Skin of body (tissue), 2 donors: Measurements from ENCODE around the gene SLC6A6. TPM values are rescaled to one million over a fixed set of nuclear protein-coding genes. Genes with fewer than 3 reads are reported as not detected.

Experiments used
- DNase-seq: peaks from one replicate; lab custom pipeline; 2025; lab: John Stamatoyannopoulos, UW
- total RNA-seq: library from RNA; depleted of rRNA; stranded (reverse); fragments of >200 nt; gene quantifications from one replicate; pipeline ENCODE4 v1.2.3, GENCODE V29; 2014

SLC6A6 gene
- total RNA-seq, 1 donor from 2014 or later, result 12.0 TPM

DNA sequence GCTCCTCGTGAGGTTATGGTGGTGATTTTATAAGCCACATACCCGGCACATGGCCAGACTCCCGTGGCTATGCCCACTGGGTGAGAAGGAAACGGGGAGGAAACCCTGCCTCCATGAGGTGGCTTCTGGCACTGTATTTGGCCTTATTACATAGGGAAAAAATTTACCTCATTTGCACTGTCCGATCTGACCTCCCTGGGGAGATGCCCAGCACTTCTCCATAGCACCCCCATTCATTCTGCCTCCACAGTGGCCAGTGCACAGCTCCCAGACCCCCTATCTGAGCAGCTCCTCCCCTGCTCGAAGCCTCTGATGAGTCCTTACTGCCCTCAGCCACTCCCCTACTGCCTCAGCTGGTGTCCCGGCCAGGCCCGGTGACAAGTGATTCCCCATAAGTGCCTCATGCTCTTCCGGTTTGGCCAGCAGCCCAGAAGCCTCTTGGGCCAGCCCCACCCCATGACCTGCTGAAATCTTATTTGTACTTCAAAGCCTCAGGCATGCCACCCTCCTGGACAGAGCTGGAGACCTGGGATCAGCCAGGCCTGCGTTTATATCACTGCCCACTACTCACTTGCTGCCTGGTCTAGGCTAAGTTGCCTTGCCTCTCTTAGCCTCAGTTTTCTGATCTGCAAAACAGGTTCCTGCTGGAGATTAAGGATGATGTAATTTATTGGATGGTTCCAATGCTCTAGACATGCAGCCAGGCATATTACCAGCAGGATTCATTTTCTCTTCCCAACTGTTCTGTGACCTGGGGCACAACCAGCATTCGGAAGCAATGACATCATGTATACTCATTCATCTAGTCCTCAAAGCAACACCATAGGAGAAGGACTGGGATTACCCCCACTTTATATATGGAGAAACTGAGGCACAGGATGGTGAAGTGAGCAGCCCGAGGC is 30.6 kb upstream of the SLC6A6 start:
- peak; percentile 5 for DNase-seq

DNA sequence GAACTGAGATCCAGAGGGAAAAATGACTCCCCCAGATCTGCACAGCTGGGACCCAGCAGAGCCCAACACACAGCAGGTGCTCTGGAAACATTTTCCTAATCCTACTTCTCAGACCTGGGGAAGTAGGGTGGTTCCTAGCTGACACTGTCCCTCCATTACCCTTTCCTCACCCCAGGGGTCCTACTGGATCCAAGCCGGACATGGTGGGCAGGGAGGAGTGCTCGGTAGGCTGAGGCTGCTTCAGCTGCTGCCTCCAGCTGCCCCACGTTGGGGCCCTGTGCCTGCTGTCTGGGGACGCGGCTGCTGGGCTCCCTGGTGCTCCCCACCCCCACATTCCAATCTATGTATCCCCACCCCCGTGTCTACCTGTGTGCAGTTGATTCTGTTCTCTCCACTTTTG is 29.8 kb upstream of the SLC6A6 start:
- DNase-seq, result no peak

DNA sequence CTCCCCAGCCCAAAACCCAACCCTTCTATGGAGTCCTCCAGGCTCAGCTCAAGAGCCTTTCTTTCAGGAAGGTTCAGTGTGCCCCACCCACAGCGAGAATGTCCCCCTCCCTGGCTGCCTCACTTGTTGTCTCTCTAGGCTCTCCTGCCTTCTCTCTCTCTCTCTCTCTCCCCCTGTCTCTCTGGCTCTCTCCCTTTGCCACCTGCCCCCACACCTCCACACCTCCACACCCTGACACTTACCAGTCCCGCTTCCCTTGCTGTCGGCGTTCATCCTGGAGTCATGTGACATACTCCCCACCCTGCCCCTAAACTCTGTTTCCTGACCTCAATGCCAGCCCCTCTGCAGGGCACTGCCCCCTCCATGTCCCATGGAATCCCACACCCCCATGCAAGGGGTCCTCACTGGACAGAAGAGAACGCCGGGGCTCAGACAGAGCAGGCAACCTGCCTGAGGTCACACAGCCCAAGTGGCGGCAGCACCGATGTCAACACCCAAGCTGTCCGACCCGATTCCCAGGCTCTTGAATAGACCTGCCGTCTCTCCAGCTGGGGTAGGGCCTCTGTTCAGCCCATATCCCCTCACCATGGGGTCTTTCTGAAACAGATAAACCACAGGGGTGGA is 28.5 kb upstream of the SLC6A6 start:
- DNase-seq, result no peak

DNA sequence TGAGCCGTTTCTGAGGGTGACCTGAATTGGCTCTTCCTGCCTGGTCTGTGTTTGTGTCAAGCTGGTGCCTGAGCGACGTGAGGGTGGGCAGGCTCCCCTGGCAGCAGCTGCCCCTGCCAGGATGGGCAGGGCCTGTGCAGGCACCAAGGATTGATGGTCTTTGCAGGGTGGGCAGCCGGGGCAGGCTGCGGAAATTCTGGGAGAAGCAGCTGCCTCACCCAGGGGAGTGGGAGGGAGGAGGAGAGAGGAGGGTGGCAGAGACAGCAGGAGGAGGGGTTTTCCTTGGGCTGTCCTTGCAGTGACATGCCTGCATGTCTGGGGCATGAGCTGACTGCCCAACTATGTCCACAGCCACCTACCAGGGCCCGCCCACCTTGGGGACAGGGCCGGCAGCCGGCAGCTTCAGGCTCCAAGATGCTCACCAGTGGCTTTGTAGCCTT is 27.9 kb upstream of the SLC6A6 start:
- no peak for DNase-seq

DNA sequence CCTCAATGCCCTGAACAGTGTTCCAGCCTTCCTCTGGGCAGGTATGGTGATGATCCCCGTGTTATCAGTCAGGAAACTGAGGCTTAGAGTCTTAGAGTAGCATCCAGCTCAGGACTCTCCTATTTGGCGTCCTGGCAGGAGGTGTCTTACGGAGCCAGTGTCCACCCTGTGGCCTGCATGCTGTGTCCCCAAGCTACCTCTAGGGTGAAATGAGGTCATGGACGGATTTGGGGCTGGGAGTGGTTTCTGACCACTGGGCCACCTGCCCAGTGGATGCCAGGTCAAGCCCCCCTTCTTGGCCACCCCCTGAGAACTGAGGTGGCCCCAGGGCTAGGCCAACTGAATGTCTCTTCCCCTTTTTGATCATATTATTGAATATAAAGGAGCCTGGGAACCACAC is 27.2 kb upstream of the SLC6A6 start:
- no peak for DNase-seq

DNA sequence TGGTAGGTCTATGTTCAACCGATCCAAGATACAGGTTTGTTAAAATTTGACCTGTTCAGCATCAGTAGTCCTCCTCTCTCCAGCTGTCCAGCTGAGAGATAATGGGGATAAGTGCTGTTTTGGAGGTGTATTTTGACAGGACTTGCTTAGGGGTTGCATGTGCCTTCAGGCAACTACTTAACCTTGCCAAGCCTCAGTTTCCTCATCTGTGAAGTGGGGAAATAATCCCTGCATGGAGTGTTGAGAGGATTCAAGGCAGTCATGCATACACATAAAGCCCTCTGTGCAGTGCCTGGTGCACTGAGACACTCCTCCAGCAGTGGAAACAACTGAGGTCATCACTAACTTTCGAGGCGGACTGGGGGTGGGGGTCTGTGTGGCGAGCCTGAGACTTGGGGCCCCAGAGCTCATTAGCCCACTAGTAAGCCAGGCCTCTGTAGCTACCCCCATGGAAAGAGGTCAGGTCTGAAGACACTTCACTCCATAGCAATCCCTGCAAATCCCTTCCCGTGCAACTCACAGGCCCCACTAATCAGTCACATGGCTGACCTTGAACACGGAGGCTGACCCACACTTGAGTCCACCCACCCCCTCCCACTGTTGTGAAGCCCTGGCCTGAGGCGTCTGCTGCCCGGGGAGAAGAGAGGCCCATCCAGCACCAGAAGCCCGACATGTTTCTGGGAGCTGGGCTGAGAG is 25.9 kb upstream of the SLC6A6 start:
- no peak for DNase-seq

DNA sequence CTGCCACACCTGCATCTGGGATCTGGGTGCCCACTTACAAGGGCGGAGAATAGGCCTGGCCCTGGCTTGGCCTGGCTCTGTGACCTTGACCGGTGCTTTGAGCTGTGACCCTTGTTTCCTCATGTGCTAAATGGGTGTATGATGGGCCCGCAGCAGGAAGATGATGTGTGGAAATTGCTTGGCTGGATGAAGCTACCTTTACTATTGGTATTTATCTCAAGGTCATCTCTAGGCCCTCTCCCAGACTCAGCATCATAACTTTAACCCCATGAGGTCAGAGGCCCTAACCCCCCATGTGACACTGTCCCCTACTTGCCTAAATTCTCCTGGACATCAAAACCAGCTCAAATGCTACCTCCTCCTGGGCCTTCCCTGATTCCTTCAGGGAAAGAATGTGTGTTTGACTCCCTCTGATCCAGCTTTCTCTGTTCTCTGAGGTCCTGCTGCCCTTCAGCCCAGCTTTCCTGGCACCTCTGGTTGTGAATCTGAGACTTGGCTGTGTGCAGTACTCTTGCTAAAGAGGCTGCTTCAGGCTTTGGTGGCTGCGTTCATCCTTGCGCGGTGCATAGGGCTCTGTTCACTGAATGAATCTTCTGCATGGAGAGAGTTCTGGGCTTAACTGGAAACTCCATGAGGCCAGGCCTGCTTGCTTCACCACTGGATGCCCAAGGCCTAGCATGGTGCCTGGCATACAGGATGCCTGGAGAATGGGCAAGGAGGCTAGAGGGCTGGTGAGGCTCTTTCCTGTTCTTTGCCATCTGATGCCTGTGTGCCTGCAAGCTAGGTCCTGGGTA is 25.2 kb upstream of the SLC6A6 start:
- DNase-seq, result no peak

DNA sequence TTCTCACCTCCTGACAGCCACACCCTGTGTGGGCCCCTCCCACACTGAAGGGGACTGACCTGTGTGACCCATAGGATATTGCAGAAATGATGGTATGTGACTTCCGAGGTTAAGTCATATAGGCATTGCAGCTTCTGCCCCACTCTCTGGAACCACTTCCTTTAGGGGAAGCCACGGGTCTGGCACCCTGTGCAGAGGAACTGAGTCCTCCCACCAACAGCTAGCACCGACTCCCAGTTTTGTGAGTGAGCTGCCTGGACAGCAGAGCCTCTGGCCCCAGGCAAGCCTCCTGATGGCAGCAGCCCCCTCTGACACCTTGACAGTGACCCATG is 24.6 kb upstream of the SLC6A6 start:
- DNase-seq, result no peak

DNA sequence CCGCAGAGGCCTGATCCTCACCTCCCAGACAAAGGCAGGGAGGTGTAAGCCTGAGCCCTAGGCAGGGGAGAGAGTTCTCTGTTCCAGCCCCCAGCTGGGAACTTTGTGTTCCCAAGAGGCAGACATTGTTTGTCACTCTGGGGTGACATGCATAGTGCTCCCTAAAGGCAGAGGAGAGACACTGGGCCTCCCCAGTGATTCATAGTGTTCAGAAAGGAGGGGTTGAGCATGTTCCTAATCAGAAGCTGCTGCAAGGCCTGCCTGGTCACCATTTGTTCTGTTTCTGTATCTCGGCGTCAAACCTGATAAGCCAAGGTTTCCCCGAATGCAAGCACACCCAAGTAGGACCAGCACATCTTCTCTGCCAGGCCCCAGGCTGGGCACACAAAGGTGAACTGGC is 24.0 kb upstream of the SLC6A6 start:
- DNase-seq, result no peak

DNA sequence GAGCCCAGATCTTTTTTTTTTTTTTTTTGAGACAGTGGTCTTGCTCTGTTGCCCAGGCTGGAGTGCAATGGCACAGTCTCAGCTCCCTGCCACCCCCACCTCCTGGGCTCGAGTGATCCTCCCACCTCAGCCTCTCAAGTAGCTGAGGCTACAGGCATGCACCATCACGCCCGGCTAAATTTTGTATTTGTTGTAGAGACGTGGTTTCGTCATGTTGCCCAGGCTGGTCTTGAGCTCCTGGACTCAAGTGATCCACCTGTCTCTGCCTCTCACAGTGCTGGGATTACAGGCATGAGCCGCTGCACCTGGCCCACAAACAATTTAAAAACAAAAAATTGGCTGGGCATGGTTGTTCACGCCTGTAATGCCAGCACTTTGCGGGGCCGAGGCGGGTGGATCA is 22.6 kb upstream of the SLC6A6 start:
- DNase-seq, result no peak

DNA sequence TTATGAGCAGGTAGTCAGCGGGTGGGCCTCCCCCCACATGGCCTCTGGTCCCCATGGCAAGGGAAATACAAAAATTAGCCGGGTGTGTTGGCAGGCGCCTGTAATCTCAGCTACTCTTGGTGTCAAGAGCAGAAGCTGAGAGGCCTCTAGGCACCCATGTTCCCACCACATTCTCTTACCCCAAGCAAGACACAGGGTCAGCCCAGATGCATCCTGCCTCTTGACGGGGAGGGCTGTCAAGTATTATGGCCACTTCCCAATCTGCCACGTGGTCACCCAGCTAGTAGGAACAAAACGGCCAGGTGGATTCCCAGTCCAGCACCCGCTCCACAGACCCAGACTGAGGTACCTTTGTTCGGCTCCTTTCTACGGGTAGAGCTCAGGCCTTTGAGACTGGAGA is 16.2 kb upstream of the SLC6A6 start:
- no peak for DNase-seq

DNA sequence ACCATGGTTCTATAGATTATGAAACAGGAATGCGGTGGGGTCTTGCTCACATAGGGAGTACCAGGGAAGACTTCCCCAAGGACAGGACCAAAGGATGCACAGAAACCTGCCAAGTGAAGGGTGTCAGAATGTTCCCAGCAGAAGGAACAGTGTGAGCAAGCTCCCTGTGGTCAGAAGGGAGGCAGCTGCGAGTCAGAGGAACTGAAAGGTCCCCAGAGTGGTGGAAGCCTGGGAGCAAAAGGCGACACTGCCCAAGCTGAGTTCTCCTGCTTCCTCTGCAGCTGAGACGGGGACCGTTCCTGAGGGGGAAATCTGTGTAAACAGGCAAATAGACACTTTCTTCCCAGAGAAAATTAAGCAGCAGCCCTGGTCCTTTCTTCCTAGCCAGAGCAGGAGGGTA is 14.2 kb upstream of the SLC6A6 start:
- no peak for DNase-seq

DNA sequence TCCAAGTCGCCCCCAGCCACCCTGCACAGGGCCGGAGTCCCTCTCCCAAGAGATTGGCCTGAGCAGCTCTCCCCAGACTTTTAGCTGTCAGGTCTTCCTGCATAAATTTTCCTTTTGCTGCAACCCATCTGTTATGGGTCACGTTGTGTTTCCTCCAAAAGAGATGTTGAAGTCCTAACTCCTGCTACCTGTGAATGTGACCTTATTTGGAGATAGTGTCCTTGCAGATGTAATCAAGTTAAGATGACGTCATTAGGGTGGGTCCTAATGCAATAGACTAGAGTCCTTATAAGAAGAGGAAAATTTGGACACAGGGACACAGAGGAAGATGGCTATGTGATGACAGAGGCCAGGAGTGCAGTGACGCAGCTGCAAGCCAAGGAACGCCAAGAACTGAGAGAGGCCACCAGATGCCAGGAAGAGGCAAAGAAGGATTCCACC is 13.2 kb upstream of the SLC6A6 start:
- no peak for DNase-seq

DNA sequence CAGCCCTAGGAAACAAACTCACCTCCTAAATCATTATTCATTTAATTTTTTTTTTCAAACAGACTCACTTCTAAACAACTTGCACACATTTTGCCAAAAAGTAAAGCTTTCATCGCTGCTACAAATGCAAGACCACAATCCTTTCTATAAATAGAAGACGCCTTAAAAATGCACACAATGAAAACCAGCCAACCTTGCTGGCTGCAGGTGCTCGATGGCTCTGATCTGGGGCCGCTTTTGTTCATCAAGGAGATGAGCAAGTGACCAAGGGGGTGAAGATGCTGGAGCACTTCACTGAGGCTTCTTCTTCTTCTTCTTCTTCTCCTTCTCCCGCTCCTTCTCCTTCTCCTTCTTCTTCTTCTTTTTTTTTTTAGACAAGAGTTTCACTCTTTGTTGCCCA is 12.7 kb upstream of the SLC6A6 start:
- no peak for DNase-seq

DNA sequence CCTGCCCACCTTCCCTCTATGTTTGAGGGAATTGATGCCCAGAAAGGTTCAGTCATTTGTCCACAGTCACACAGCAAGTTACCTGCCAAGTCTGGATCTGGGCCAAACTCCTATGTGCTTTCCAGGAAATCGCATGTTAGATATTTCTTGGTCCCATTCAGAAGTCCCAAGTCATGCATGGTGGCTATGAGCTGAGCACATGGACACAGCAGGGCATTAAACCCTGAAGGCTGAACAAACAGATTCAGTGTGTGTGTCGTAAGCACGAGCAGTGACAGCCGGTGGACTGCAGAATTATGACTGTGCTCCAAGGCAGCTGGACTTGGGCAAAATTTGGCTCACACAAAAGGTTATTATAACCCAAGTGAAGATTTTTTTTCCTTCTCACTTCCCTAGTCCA is 11.4 kb upstream of the SLC6A6 start:
- no peak for DNase-seq

DNA sequence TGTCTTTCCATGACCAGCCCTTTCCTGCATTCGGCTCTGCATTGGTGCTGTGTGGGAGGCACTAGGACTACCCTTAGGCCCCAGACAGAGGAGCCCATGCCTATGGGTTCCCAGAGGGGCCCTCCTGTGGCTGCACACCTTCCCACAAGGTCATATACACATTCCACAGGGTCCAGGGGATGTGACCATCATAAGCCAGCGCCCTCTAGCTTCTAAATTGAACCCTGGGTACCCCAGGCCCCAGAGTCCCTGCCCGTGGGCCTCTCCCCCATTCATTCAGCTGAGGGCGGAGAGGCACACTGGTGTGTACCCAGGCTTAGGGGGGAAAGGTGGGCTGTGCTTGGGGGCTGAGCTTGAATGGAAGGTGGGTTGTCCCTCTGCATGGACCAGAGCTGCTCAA is 10.2 kb upstream of the SLC6A6 start:
- no peak for DNase-seq

DNA sequence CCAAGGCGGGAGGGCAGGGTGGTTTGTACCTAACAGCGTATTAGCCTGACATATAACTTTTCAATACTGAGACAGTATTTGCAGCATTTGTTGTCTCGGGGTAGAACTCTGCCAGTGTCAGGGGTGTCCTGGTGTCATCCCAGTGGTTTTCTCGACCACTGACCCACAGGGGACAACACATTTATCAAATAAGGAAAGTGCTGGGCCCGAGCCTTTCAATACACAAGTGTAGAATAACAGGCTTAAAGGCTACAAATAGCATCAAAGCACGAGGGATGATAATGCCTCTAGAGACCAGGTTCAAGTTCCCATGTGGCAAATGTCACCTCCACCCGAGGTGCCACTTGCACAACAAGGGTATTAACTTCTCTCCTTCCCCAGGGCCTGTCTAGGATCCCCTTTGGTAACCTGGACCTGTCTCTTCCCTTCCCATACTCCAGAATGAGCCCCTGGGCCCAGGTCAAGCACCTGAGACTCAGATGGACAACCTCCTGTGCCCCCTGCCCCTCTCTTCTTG is 9.5 kb upstream of the SLC6A6 start:
- DNase-seq, result no peak

DNA sequence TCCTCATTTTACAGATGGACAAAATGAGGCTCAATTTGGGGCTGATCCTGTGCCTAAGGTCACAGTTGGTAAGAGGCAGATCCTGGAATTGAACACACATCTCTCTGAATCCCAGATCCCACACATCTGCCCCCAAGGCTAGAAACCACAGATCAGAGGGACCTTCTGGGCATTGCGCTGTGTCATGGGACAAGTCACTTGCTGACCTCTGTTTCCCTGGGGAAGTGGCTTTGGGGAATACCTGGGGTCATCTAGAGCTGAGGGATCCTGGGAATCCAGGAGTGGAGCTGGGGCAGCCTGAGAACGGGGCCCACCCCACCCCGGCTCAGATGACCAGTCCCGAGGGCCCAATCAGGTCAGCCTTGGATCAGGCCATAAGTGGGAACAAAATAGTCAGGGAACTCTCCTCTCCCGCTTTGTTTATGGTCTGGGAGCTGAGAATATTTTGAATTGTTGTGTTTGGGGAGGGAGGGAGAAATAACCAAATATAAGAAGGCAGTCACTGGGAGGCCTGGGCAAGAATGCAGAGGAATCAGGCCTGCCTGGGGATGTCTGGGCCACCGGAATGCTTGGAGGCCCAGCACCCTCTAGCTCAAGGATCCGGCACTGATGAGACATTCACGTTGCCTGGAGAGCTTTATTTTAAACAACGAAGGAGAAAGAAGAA is 8.8 kb upstream of the SLC6A6 start:
- DNase-seq, result no peak

DNA sequence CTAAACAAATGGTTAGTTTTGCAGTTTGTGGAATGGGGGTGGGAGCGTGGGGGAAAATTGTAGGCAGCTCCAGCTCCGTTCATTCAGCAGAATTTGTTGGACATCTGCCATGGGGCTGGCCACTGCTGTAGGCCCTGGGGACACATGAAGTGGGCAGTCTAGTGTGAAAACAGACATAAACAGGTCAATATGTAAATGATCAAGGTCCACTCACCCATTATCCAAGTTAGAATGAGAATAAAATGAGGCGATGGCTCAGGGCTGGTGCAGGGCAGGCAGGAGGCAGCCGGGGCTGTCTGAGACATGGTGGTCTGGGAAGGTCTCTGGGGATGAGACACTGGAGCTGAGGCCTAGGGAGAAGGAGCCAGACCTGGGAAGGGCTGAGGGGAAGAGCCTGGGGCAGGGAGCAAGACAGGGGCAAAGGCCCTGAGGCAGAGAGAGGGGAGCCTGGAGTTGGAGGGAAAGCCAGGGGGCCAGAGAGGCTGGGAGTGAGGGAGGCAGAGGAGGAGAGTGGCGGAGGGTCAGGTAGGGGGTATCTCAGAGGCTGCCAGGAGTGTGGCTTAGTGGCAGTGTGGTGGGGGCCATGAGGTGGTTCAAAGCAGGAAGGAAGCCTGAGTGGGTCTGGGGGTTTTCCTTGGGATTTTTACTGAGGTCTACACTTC is 6.2 kb upstream of the SLC6A6 start:
- DNase-seq, result no peak

DNA sequence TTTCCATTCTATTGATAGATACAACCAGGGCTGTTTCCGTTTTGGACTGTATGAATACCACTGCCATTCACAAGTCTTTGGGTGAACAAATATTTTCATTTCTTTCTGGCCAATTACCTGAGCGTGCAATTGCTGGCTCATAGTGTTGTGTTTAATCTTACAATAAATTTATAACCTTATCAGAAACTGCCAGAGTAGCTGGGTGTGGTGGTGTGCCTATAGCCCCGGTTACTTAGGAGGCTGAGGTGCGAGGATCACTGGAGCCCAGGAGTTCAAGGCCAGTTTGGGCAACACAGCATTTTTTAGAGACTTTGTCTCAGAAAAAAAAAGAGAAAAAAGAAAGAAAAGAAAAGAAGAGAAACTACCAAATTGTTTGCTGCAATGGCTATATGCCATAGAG is 5.4 kb upstream of the SLC6A6 start:
- no peak for DNase-seq
